ENCODE results near the gene FIGLA.

DNA sequence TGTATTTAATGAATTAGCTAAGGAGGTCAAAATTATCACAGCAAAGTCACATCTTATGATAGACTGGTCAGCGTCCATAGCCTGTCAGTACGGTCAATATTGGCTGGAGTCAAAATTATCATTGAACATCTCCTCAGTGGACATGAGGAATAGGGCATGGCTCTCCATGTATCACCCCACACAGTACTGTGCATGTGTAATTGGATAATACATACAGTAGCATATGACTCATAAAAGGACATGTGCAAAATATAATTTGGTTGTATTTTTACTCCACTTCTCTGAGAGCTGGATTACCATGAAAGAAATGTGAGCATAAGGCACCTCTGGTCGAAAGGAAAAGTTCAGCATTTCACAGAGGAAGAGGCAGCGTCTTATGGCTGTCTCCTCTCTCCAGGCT is 47.4 kb downstream of the FIGLA start:
- TF ChIP-seq, protein P1, sequence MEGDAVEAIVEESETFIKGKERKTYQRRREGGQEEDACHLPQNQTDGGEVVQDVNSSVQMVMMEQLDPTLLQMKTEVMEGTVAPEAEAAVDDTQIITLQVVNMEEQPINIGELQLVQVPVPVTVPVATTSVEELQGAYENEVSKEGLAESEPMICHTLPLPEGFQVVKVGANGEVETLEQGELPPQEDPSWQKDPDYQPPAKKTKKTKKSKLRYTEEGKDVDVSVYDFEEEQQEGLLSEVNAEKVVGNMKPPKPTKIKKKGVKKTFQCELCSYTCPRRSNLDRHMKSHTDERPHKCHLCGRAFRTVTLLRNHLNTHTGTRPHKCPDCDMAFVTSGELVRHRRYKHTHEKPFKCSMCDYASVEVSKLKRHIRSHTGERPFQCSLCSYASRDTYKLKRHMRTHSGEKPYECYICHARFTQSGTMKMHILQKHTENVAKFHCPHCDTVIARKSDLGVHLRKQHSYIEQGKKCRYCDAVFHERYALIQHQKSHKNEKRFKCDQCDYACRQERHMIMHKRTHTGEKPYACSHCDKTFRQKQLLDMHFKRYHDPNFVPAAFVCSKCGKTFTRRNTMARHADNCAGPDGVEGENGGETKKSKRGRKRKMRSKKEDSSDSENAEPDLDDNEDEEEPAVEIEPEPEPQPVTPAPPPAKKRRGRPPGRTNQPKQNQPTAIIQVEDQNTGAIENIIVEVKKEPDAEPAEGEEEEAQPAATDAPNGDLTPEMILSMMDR (conservative IDR thresholded peaks at IDR 0.05): no peak
- no peak for TF ChIP-seq ZFX (IDR thresholded peaks at IDR 0.05)

Data from C4-2B (cell line).